ENCODE data around the gene ERICH4.
"Not testable (repeated sequence)": the region's sequence is repeated elsewhere in the genome, so short reads cannot be mapped to it uniquely, and the experiment has no call there.

Gene ERICH4

GRCh38 chr19:41433171-41433570, 9.8 kb upstream of the ERICH4 start:
- no peaks in the 10 kb centered on the region for H3K27me3 ChIP-seq (replicated peaks; ENCODE audit: control insufficient read depth, insufficient read depth, low read length)
- no peak for DNase-seq (ENCODE audit: extremely low read depth, insufficient read length)
- H3K36me3 ChIP-seq (ENCODE audit: control insufficient read depth, insufficient read depth, low read length) = peaks cover 19% of the 10 kb centered on the region
- no peak overlapping the region for H3K4me3 ChIP-seq (replicated peaks; ENCODE audit: low read depth, low read length)
- TF ChIP-seq CTCF (IDR thresholded peaks at IDR 0.05; ENCODE audit: insufficient read depth, low read length, poor library complexity, severe bottlenecking) = no peak

GRCh38 chr19:41434450-41434849, 8.5 kb upstream of the ERICH4 start:
- no peak for TF ChIP-seq CTCF (IDR thresholded peaks at IDR 0.05; ENCODE audit: insufficient read depth, low read length, poor library complexity, severe bottlenecking)
- Histone ChIP-seq H3K4me3 (replicated peaks; ENCODE audit: low read depth, low read length) (no peak overlapping the region), H3K36me3 (ENCODE audit: control insufficient read depth, insufficient read depth, low read length) (peaks cover 19% of the 10 kb centered on the region), H3K27me3 (replicated peaks; ENCODE audit: control insufficient read depth, insufficient read depth, low read length) (no peaks in the 10 kb centered on the region)
- DNase-seq (ENCODE audit: extremely low read depth, insufficient read length) = no peak

GRCh38 chr19:41435376-41435775, 7.6 kb upstream of the ERICH4 start:
- H3K4me3 ChIP-seq (replicated peaks; ENCODE audit: low read depth, low read length); DNase-seq (ENCODE audit: extremely low read depth, insufficient read length); H3K27me3 ChIP-seq (replicated peaks; ENCODE audit: control insufficient read depth, insufficient read depth, low read length): not testable (repeated sequence)
- peaks cover 19% of the 10 kb centered on the region for H3K36me3 ChIP-seq (ENCODE audit: control insufficient read depth, insufficient read depth, low read length)

GRCh38 chr19:41435936-41436673, 6.9 kb upstream of the ERICH4 start:
- H3K27me3 ChIP-seq (replicated peaks; ENCODE audit: control insufficient read depth, insufficient read depth, low read length) = no peaks in the 10 kb centered on the region

GRCh38 chr19:41436674-41436951, 6.3 kb upstream of the ERICH4 start:
- DNase-seq (ENCODE audit: extremely low read depth, insufficient read length) = no peak
- peaks cover 18% of the 10 kb centered on the region for H3K36me3 ChIP-seq (ENCODE audit: control insufficient read depth, insufficient read depth, low read length)
- H3K27me3 ChIP-seq (replicated peaks; ENCODE audit: control insufficient read depth, insufficient read depth, low read length) = no peaks in the 10 kb centered on the region
- H3K4me3 ChIP-seq (replicated peaks; ENCODE audit: low read depth, low read length) = no peak overlapping the region
- TF ChIP-seq CTCF (IDR thresholded peaks at IDR 0.05; ENCODE audit: insufficient read depth, low read length, poor library complexity, severe bottlenecking) = no peak

More at GRCh38 chr19:41435936-41436673, 6.9 kb upstream of the ERICH4 start:
- TF ChIP-seq CTCF (IDR thresholded peaks at IDR 0.05; ENCODE audit: insufficient read depth, low read length, poor library complexity, severe bottlenecking) = no peak
- no peak overlapping the region for H3K4me3 ChIP-seq (replicated peaks; ENCODE audit: low read depth, low read length)
- H3K36me3 ChIP-seq (ENCODE audit: control insufficient read depth, insufficient read depth, low read length) = peaks cover 19% of the 10 kb centered on the region
- DNase-seq (ENCODE audit: extremely low read depth, insufficient read length) = no peak

GRCh38 chr19:41437944-41438574, 4.9 kb upstream of the ERICH4 start:
- DNase-seq (ENCODE audit: extremely low read depth, insufficient read length) = no peak
- Histone ChIP-seq H3K27me3 (replicated peaks; ENCODE audit: control insufficient read depth, insufficient read depth, low read length) (no peaks in the 10 kb centered on the region), H3K36me3 (ENCODE audit: control insufficient read depth, insufficient read depth, low read length) (peaks cover 7% of the 10 kb centered on the region), H3K4me3 (replicated peaks; ENCODE audit: low read depth, low read length) (no peak overlapping the region)
- TF ChIP-seq CTCF (IDR thresholded peaks at IDR 0.05; ENCODE audit: insufficient read depth, low read length, poor library complexity, severe bottlenecking) = no peak

All from GM06990 (cell line).